OCI-LY1 (cell line): ENCODE data around the gene NCS1.

ENCODE experiments used
- CTCF ChIP-seq: fragments of 200-600 bp; sonication (generic), shearing (Covaris generic); IDR thresholded peaks from 2 replicates; pipeline ENCODE4 v1.5.1; 2017; ENCODE audit warnings: mild to moderate bottlenecking, antibody characterized with exemption, low read length, moderate library complexity, mixed read lengths
- EZH2 ChIP-seq: fragments of 200-600 bp; sonication (generic), shearing (Covaris generic); IDR thresholded peaks from 2 replicates; pipeline ENCODE4 v1.8.0; 2017; ENCODE audit warnings: borderline replicate concordance, mixed run types, mild to moderate bottlenecking, antibody characterized with exemption, low read length, moderate library complexity, mixed read lengths

GRCh38 chr9:130200038-130200849, 28.0 kb downstream of the NCS1 start:
- no peak for TF ChIP-seq CTCF
- no peak for TF ChIP-seq EZH2
